Subcutaneous adipose tissue (tissue), 4 donors: ENCODE data around the gene CBLL2. TPM values are rescaled to one million over a fixed set of nuclear protein-coding genes. Genes with fewer than 3 reads are reported as not detected.

ENCODE experiments used
- CTCF ChIP-seq: fragments of 450-650 bp; IDR thresholded peaks from one replicate; pipeline ENCODE4 v1.5.1; 2016; ENCODE audit warnings: low read depth, mild to moderate bottlenecking, control low read depth, antibody characterized with exemption, moderate library complexity
- total RNA-seq, 4 donors: library from RNA; depleted of rRNA; stranded (reverse); fragments of >200 nt; gene quantifications; one replicate each; pipeline ENCODE4 v1.1.0, GENCODE V29; 2016

Gene CBLL2
- total RNA-seq, 4 donors from 2014 or later = not detected

DNA sequence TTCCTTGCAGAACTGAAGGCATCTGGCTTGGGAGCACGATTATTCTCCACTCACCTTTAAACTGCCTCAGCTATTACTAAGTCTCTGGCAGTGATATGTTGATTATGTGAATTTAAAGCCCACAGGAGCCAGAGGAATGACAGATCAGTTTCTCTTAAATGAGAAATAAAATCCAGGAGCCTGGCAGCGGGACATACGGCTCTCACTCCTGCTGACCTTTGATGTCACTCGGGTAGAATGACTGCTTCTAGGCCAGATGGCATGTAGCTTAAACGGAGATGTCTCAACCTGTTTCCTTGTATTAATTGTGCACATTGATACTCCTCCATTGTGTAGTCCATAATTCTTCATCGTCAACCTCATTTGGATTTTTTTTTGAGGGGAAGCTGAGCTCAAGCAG is 4.0 kb upstream of the CBLL2 start:
- TF ChIP-seq CTCF = no peak

- no peak for TF ChIP-seq CTCF
Measured at GRCh38 chrX:22273714-22274317, 1.1 kb downstream of the CBLL2 start.

- no peak for TF ChIP-seq CTCF
Measured at GRCh38 chrX:22276781-22277180, 4.1 kb downstream of the CBLL2 start.

DNA sequence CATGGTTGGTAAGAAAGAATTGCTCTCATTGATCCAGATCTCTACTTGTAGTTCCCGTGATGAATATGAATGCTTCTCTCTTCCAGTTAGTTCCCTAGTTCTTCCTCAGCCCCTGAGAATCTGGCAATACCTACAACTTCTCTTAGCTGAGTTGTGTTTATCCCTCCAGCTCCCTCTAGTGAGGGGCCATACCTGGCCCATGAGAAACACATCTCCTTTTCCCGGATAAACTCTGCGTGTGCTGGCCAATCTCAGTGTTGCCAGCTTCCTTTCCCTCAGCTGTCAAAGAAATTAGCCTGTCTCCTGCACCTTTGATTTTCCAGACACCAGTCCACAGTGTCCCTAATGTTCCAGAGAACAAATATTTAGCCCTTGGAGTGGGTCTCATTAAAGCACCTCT is 5.7 kb downstream of the CBLL2 start:
- TF ChIP-seq CTCF = no peak

- TF ChIP-seq CTCF = no peak
Measured at GRCh38 chrX:22296871-22297270, 24.2 kb downstream of the CBLL2 start.

GRCh38 chrX:22300130-22300529 is 27.4 kb downstream of the CBLL2 start:
- no peak for TF ChIP-seq CTCF

GRCh38 chrX:22310779-22311178 is 38.1 kb downstream of the CBLL2 start:
- no peak for TF ChIP-seq CTCF
